ENCODE results near the gene ZG16.

Gene ZG16

GRCh38 chr16:29820271-29820701 lies 42.2 kb downstream of the ZG16 start, which contains the start of gene MVP:
MVP (plus strand) TSS chr16:29820462; CDS start chr16:29830550, 10,088 bp downstream.
- in situ Hi-C loops (cut with HindIII; ENCODE audit: low sequenced_read_pairs) = no loop called here

- in situ Hi-C loops (cut with HindIII; ENCODE audit: low sequenced_read_pairs) = no loop called here
Observed at GRCh38 chr16:29820730-29821642, 42.9 kb downstream of the ZG16 start.

- in situ Hi-C loops (cut with HindIII; ENCODE audit: low sequenced_read_pairs) = no loop called here
Observed at GRCh38 chr16:29821643-29822115, 43.6 kb downstream of the ZG16 start.

- in situ Hi-C loops (cut with HindIII; ENCODE audit: low sequenced_read_pairs) = no loop called here
Observed at GRCh38 chr16:29824589-29825144, 46.6 kb downstream of the ZG16 start.

- in situ Hi-C loops (cut with HindIII; ENCODE audit: low sequenced_read_pairs) = no loop called here
Observed at GRCh38 chr16:29825145-29826044, 47.3 kb downstream of the ZG16 start.

- in situ Hi-C loops (cut with HindIII; ENCODE audit: low sequenced_read_pairs) = no loop called here
Observed at GRCh38 chr16:29826342-29826695, 48.3 kb downstream of the ZG16 start.

- in situ Hi-C loops (cut with HindIII; ENCODE audit: low sequenced_read_pairs) = no loop called here
Observed at GRCh38 chr16:29830774-29831173, 52.7 kb downstream of the ZG16 start.

GRCh38 chr16:29831490-29831889 lies 53.4 kb downstream of the ZG16 start:
- in situ Hi-C loops (cut with HindIII; ENCODE audit: low sequenced_read_pairs) = no loop called here
